Measurements from ENCODE around the gene PRR7.
A peak's percentile ranks its signal among the peaks of the same experiment; 100 is the strongest.

PRR7 gene

GRCh38 chr5:177486256-177486655 lies 39.6 kb downstream of the PRR7 start:
- DNase-seq = no peak

DNA sequence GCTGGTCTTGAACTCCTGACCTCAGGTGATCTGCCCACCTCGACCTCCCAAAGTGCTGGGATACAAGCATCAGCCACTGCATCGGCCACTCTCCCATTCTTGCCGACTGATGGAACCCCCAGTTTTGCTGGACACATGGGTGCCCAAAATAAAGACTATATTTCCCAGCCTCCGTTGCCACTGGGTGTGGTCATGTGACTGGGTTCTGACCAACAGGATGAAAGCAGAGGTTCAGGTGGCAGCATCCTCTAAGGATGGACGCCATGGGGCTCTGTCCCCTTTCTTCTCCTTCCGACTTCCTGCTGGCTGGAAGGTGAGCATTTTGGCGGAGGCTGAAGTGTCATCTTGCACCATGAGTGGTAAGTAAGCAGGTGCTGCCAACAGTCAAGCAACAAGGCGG lies 40.5 kb downstream of the PRR7 start:
- no peak for DNase-seq

- DNase-seq = no peak
Observed at GRCh38 chr5:177487975-177488374, 41.4 kb downstream of the PRR7 start.

- no peak for DNase-seq
Observed at GRCh38 chr5:177489119-177489716, 42.6 kb downstream of the PRR7 start.

DNA sequence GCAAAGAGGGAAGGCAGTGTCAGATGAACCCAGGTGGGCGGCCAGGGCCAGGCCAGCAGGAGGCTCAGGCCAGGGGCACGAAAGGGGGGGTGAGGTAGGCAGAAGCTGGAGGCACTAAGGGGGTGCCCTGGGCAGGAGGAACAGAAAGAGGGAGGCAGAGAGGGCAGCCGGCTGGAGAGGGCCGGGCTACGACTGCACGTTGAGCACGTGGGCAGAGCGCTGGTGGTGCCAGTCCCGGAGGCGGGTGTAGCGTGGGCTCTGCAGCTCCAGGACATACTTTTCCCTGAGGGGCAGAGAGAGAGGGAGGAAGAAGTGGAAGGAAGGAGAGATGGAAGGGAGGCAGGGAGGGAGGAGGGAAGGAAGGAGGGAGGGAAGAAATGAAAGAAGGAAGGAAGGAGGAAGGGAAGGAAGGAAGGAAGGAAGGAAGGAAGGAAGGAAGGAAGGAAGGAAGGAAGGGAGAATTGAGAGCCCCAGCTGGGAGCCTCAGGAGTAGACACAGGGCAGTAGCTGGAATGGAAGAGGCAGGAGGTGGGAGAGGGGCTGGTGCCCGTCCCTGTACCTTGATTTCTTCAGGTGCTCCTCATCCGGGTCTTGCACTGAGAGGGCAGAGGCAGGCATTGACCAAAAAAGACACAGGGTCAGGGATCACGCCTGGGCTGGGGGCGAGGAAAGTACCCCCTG lies 43.8 kb downstream of the PRR7 start:
- no peak for DNase-seq

DNA sequence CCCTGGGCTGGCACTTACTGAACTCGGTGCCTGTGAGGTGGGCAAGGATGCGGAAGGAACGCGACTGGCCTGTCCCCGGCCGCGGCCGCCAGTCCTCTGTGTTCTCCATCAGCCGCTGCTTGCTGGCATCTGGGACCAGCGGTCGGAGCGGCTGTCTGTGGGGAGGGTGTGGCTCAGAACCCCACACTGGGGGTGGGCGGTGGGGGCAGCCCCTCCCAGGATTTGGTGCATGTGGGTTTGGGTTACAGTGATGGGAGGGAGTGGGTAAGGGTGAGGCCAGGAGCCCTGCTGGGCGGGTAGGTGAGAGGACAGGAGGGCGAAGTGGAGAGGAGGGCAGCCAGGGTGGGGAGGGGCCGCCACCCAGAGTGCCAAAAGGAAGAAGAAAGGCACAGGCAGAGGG lies 44.4 kb downstream of the PRR7 start:
- DNase-seq = no peak

DNA sequence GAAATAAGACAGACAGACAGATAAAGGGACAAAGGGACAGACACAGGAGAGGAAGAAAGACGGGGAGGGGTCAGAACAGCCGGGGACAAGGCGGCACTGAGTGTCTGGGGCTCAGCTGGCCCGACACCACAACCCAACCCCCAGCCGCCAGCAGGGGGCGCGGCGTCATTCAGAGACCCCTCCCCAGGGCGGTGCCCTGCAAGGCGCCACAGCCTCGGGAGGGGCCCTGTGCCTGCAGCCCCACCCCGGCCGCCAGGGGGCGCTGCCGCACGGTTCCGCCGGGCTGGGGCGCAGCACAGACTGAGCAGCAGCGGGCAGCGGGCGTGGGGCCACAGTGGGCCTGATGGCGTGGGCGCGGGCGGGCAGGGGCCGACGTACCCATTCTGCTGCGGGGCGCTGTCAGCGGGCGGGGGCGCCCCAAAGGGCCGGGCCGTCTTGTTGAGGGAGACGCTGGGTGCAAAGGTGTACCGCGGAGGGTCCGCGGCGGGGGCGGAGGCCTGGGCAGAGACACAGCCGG lies 44.9 kb downstream of the PRR7 start:
- no peak for DNase-seq

DNA sequence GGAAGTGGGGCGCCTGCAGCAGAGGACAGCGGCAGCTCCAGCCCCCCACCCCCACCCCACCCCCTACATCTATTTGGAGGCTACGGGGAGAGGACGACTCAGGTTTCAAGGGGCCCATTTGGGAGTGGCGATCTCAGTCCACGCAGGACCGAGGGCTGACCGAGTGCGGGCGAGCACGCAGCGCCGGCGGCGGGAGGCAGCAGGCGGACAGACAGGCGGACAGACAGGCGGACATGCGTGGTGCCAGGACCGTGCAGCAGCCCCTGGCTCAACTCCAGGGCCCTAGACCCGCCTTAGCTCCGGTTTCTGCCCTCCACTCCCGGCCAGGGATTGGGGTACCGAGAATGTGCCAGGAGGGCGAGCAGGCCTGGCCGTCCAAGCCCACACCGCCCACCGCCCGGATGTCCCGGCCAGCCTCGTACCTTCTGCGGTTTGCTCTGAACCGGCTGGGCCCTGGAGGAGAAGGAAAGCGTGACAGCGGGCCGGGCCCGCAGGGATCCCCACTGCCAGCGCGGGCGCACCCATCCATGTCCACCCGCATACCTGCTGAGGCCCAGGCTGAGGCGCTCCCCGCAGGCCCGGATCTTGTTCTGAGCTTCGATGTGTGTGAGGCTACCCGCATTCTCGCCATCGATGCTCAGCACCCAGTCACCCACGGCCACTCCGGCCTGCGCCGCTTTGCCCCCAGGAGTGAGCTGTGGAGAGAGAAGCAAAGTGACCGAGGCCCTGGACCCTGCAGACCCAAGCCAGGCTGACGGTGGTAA lies 45.6 kb downstream of the PRR7 start:
- no peak for DNase-seq

GRCh38 chr5:177492841-177493240 lies 46.2 kb downstream of the PRR7 start:
- DNase-seq = no peak

GRCh38 chr5:177493795-177494345 lies 47.3 kb downstream of the PRR7 start:
- DNase-seq = no peak

DNA sequence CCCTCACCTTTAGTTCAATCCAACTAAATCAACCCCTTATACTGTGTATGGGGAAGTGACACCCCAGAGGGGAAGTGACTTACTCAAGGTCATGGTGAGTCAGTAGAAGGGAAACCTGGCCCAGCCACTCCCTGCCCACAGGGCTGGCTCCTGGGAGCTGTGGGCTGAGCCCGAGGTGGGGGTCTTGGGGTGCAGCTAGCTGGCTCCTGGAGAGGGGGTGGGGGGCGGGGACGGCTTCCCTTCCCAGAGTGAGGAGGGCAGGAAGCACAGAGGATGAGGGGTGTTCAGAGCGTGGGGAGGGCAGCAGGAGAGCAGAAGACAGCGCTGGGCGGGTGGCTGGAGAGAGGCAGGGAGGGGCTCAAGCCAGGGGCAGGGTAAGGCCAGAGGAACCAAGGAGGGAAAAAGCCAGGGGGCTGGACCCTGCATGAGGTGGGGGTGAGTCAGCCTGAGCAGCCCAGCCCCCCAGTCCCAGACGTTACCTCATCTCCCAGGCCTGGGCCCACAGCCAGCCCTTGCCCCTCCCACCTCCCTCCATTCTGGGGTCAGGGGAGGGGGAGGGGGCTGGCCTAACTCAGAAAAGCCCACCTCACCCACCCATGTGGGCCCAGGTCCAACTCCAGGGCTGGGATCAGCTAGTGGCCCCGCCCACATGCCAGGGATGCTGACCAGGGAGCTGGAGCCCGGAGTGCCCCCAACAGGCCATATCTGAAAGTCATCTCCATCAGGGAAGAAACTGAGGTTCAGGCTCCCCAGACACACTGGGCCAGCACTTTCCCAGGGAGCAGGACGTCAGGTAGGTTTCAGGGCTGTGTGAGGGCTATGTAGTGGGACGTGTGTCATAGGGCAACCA lies 48.0 kb downstream of the PRR7 start:
- DNase-seq = no peak

DNA sequence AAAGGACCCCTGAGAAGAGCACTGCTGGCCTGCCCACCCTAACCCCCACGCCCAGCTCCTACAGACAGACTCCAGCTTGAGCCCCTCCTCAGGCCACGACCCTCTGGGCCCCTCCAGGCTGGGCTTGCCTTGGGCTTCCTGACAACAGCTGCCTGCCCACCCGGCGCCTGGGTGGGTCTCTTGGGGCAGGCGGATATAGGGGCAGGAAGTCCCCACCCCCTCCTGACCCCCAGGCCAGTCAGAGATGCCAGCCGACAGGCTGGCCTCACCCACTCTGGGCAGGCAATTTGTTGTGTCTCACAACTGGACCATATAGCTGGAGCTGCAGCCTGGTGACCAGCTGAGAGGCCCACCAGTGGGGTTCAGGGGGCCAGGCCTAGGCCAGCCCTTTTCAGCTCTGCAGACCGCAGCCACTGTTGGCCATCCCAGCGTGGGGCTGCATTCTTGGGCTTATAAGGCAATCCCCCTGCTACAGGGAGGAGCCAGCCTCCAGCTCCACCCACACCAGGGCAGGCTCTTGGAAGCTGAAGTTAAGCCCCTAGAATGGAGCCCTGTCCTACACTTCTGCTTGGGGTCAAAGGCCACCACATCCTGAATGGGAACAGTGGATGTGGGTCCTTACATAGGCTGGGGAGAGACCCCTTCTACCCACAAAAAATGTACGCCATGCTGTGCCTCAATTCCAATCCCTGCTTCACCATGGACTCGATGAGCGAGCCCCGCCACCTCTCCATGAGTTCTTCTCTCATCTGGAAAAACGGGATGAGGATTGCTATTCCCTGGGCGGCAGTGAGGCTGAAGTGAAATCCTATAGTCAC lies 48.8 kb downstream of the PRR7 start:
- peak; percentile 41 for DNase-seq

DNA sequence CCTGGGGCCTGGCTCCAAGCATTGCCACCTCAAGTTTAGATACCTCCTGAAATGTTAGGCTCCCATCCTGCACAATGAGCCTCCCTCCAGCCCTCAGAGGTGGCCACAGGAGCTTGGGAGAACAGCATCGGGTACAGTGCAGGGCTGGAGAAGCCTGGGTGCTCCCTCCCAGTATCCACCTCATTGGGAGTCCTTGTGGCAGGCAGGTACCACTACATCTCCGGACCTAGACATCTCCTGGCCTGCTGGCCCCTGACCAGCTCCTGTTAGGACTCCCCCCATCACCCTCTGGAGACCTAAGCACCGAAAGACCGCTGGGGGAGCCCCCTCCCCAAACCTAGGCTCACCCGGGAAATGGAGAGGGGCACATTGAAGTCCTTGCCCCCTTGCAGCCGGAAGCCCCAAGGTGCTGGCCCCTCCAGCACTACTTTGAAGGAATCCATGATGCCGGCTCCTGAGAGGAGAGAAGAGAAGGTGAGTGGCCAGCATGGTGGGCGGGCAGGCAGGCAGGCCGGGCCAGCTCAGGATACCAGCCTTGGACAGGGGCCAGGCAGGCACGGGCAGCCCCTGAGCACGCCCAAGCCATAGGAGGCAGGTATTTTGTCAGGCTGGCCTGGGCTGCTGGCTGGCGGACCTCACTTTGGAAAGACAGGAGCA lies 49.6 kb downstream of the PRR7 start:
- no peak for DNase-seq

DNA sequence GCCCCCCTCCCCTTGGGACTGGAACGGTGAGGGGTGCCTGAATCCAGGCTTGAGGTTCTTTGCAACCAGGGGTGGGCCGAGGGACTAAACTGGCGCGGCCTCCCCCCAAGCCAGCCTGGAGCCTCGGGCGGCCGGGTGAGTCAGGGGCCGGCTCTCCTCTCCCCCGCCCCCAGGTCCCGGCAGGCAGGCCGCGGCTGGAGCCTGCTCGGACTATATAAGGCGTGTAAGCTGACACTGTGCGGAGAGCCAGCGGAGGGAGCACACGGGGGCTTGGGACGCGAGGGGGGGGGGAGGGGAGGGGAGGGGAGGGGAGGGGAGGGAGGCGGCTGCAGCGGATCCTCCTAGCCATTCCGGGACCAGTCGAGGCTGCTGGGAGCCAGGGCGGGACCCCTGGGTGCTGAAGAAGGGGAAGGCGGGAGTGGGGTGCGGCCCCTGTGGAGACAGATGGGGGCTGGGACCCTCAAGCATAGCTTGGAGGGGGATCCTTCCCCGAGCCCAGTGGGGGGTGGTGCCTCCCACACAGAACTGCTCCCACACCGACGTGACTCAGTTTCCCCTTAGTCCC lies 50.2 kb downstream of the PRR7 start:
- DNase-seq = peak; percentile 65

DNA sequence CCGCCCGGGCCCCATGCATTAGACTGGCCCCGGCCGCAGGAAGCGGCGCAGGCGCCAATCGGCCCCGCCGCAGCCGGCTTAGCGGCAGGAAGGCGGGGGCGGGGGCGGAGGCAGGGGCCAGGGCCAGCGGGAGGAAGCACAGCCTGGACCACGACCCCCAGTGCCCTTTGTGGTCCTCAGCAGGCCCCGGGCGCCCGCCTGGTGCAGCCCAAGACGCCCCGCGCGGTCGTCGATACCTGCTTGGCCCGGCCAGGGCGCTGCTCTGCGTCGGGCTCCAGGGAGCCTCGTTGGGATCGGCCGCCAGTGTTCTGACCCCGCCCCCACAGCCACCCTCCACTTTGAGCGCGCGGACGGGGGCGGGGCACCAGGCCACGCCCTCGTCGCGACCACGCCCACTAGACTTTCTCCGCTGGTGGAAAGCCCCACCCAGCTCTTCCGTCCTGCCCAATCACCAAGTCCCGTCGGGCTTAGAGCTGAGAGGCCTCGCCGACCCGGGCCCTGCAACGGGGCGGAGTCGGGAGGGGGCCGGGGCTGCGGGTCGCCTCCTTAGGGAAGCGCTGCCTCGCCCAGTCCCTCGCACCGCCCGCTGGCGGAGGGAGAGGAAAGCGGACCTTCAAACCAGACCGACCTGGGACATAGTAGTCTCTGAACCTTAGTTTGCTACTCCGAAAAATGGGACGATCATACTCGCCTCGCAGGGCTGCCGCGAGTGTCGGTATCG lies 50.8 kb downstream of the PRR7 start, which contains the start of gene PDLIM7:
TSS of gene PDLIM7 (minus strand) at position 313 of the 721 bp plus-strand sequence. CDS start 1,092 bp downstream, outside the sequence.
- DNase-seq = peak; percentile 96

DNA sequence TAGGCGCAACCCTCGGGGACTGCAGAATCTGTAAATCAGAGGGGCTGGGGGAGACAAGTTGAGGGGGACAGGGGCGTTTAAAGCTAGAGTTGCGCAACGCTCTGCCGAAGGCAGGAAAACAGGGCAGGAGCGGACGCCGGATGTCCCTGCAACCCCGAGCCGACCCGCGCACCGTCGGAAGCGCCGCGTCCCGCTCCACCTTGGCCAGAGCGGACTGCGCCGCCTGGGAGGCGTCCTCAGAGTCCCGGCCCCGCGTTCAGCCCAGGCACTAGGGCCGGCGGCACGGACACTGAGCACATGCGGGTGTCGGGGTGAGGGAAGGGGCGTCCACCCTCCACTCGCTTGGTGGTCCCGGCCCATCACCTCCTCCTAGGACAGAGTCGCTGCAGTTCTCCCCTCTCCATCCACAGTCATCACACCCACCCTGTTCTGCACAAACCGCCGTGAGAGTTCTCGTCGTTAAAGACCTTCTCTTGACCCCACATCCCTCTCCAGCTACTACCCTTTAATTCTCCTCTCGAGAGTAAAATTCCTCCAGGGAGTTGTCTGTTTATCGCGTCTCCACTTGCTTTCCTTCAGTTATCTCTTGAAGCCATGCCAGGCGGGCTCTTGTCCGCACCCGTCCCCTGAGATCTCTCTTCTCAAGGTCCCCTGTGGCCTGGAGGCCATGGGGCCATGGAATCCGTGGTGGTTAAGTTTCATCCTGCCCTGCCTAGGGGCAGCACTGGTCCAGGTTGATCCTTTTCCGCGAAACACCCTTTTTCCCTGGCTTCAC lies 51.6 kb downstream of the PRR7 start:
- no peak for DNase-seq

- DNase-seq = no peak
Observed at GRCh38 chr5:177499842-177500241, 53.2 kb downstream of the PRR7 start.

DNA sequence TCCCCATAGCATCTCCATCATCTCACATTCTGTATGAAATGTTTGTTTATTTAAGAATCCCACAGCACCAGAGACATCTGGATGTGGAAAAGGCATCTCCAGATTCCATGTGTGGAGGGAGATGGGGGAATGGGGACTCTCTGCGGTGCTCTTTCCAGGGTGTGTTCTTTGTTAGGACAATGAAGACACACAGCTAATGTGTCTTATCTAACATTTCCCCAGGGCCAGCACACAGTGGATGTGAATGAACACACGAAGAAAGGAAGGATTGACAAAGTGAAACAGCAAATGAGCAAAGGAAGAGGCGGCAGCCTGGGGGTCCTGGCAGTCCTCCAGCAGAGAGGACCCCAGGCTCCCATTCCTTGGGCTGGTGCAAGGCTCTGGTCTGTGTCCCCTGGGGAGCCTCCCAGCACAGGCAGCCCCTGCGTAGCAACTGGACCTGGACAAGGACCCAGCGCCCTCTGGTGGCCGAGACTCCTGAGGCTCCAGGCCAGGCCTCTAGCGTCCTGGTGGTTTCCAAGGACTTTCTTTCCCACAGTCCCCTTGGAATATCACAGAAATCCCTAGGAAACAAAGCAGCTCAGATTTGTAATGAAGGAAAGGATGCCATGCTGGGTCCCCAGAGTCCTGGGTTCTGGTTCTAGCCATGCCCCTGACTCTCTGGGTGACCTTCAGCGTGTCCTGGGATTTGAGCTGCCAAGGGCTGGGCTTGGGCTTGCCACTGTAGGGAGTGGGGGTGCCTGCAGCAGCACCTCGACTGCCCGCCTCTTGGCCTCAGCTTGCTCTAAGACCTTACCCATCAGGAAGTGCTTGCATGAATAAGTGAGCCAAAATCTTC lies 54.3 kb downstream of the PRR7 start:
- peak; percentile 74 for DNase-seq
